OCI-LY1 (cell line): ENCODE data around the gene TCF25.

ENCODE experiments used
- CTCF ChIP-seq: fragments of 200-600 bp; sonication (generic), shearing (Covaris generic); IDR thresholded peaks from 2 replicates; pipeline ENCODE4 v1.5.1; 2017; ENCODE audit warnings: mild to moderate bottlenecking, antibody characterized with exemption, low read length, moderate library complexity, mixed read lengths
- EZH2 ChIP-seq: fragments of 200-600 bp; sonication (generic), shearing (Covaris generic); IDR thresholded peaks from 2 replicates; pipeline ENCODE4 v1.8.0; 2017; ENCODE audit warnings: borderline replicate concordance, mixed run types, mild to moderate bottlenecking, antibody characterized with exemption, low read length, moderate library complexity, mixed read lengths

GRCh38 chr16:89955001-89955685 lies 81.8 kb downstream of the TCF25 start:
- TF ChIP-seq CTCF: no peak
- TF ChIP-seq EZH2: no peak
